Measurements from ENCODE around the gene ERO1B. TPM values are rescaled to one million over a fixed set of nuclear protein-coding genes. Genes with fewer than 3 reads are reported as not detected.

ERO1B gene
- total RNA-seq, 1 donor: 2.9 TPM

DNA sequence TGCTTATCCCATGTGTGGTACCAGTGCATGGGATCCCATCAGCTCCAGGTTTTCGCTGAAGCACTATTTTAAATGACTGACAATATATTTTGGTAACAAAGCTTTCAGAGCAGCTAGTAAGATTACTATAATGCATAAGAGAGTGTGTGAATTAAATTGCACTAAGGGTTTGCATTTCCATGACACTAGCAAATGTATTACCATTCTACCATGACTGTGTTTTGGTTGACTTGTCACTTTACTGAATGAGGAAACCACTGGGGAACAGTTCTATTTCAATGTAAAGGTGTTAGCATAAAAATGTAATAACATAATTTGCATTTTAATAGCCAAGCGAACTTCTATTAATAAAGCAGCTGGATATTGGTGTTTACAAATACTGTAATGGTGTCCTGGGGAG is 31.7 kb upstream of the ERO1B start:
- H3K27me3 ChIP-seq (ENCODE audit: insufficient read depth, low read length): no peaks in the 10 kb centered on the region
- TF ChIP-seq, protein P1, sequence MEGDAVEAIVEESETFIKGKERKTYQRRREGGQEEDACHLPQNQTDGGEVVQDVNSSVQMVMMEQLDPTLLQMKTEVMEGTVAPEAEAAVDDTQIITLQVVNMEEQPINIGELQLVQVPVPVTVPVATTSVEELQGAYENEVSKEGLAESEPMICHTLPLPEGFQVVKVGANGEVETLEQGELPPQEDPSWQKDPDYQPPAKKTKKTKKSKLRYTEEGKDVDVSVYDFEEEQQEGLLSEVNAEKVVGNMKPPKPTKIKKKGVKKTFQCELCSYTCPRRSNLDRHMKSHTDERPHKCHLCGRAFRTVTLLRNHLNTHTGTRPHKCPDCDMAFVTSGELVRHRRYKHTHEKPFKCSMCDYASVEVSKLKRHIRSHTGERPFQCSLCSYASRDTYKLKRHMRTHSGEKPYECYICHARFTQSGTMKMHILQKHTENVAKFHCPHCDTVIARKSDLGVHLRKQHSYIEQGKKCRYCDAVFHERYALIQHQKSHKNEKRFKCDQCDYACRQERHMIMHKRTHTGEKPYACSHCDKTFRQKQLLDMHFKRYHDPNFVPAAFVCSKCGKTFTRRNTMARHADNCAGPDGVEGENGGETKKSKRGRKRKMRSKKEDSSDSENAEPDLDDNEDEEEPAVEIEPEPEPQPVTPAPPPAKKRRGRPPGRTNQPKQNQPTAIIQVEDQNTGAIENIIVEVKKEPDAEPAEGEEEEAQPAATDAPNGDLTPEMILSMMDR (IDR thresholded peaks at IDR 0.05; ENCODE audit: extremely low read depth, low read depth, low read length): no peak
- DNase-seq (ENCODE audit: insufficient read length, low spot score, missing footprints): no peak
- no peak overlapping the region for H2AFZ ChIP-seq (ENCODE audit: low read length)
- H3K9me3 ChIP-seq (ENCODE audit: low read depth, low read length): no peaks in the 10 kb centered on the region
- no peaks in the 10 kb centered on the region for H3K4me1 ChIP-seq (ENCODE audit: insufficient read depth, low read length)
- H4K20me1 ChIP-seq (ENCODE audit: insufficient read depth, low read length): no peaks in the 10 kb centered on the region
- H3K27ac ChIP-seq (ENCODE audit: low read depth, low read length): no peak overlapping the region
- H3K36me3 ChIP-seq (ENCODE audit: insufficient read depth, low read length): no peaks in the 10 kb centered on the region
- H3K4me2 ChIP-seq (ENCODE audit: insufficient read depth, low read length): no peak overlapping the region
- H3K4me3 ChIP-seq (ENCODE audit: insufficient read depth, low read length): no peak overlapping the region
- H3K79me2 ChIP-seq (ENCODE audit: insufficient read depth, low read length): no peaks in the 10 kb centered on the region

DNA sequence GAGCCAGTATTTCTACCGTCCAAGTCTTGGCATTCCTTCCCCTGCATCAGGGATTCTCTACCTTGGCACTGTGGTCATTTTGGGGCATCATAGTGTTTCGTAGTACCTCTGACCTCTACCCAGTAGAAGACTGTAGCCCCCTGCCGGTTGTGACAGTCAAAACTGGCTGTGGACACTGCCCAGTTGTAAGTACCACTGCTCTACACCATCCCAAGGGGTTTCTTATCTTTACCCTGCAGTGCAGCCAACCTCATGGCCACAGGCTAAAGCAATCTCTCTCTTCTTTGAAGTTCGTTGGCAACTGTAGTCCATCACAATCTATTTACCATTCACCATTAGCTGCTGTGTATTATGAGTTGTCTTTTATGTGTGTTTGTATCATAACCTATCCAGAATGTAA is 29.3 kb upstream of the ERO1B start:
- H3K36me3 ChIP-seq (ENCODE audit: insufficient read depth, low read length): no peaks in the 10 kb centered on the region
- no peaks in the 10 kb centered on the region for H3K79me2 ChIP-seq (ENCODE audit: insufficient read depth, low read length)
- H3K4me3 ChIP-seq (ENCODE audit: insufficient read depth, low read length): no peak overlapping the region
- no peaks in the 10 kb centered on the region for H4K20me1 ChIP-seq (ENCODE audit: insufficient read depth, low read length)
- no peak overlapping the region for H3K4me2 ChIP-seq (ENCODE audit: insufficient read depth, low read length)
- TF ChIP-seq, protein P1 (IDR thresholded peaks at IDR 0.05; ENCODE audit: extremely low read depth, low read depth, low read length): no peak
- no peaks in the 10 kb centered on the region for H3K4me1 ChIP-seq (ENCODE audit: insufficient read depth, low read length)
- H3K27ac ChIP-seq (ENCODE audit: low read depth, low read length): no peak overlapping the region
- no peaks in the 10 kb centered on the region for H3K27me3 ChIP-seq (ENCODE audit: insufficient read depth, low read length)
- no peak for DNase-seq (ENCODE audit: insufficient read length, low spot score, missing footprints)
- no peaks in the 10 kb centered on the region for H3K9me3 ChIP-seq (ENCODE audit: low read depth, low read length)
- no peak overlapping the region for H2AFZ ChIP-seq (ENCODE audit: low read length)

DNA sequence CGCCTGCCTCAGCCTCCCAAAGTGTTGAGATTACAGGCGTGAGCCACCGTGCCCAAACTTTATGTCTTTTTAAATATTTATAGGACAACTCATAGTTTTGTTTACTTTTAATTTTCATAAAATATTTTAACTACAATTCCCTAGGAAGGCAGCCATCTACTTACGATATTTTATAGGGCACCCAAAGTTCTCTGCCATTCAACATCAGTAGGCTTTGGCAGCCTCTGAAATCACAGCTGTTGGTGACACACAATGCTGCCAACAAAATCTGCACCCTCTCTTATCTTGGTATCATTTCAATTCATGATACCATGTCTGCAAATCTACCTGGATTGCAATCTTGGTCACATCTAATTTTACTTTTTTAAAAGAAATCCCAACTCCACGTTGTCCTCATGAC is 27.1 kb upstream of the ERO1B start:
- no peak overlapping the region for H3K27ac ChIP-seq (ENCODE audit: low read depth, low read length)
- TF ChIP-seq, protein P1 (IDR thresholded peaks at IDR 0.05; ENCODE audit: extremely low read depth, low read depth, low read length): no peak
- no peaks in the 10 kb centered on the region for H3K36me3 ChIP-seq (ENCODE audit: insufficient read depth, low read length)
- no peaks in the 10 kb centered on the region for H3K27me3 ChIP-seq (ENCODE audit: insufficient read depth, low read length)
- H4K20me1 ChIP-seq (ENCODE audit: insufficient read depth, low read length): no peaks in the 10 kb centered on the region
- no peak overlapping the region for H2AFZ ChIP-seq (ENCODE audit: low read length)
- H3K4me2 ChIP-seq (ENCODE audit: insufficient read depth, low read length): no peak overlapping the region
- no peak for DNase-seq (ENCODE audit: insufficient read length, low spot score, missing footprints)
- H3K4me3 ChIP-seq (ENCODE audit: insufficient read depth, low read length): no peak overlapping the region
- H3K9me3 ChIP-seq (ENCODE audit: low read depth, low read length): no peaks in the 10 kb centered on the region
- no peaks in the 10 kb centered on the region for H3K4me1 ChIP-seq (ENCODE audit: insufficient read depth, low read length)
- no peaks in the 10 kb centered on the region for H3K79me2 ChIP-seq (ENCODE audit: insufficient read depth, low read length)

DNA sequence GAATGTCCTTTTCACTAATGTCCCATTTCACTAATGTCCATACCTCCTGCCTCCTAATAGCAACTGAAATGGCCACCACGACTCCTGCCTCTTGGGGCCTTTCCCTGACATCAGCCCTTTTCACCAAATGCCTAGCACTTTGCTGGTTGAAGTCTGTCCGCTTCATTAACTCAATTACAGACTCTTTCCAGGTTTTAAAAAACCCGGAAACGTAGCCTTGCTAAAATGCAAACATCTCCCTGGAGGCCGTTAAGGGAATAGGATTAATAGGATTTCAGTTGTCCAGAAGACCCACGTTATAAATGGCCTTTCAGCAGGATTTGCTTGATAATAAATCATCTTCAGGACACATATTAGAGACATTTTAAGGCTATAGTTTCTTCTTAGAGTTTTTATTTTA is 25.7 kb upstream of the ERO1B start:
- no peaks in the 10 kb centered on the region for H3K4me1 ChIP-seq (ENCODE audit: insufficient read depth, low read length)
- DNase-seq (ENCODE audit: insufficient read length, low spot score, missing footprints): no peak
- H3K79me2 ChIP-seq (ENCODE audit: insufficient read depth, low read length): no peaks in the 10 kb centered on the region
- no peak overlapping the region for H3K4me2 ChIP-seq (ENCODE audit: insufficient read depth, low read length)
- TF ChIP-seq, protein P1 (IDR thresholded peaks at IDR 0.05; ENCODE audit: extremely low read depth, low read depth, low read length): no peak
- H2AFZ ChIP-seq (ENCODE audit: low read length): no peak overlapping the region
- no peaks in the 10 kb centered on the region for H4K20me1 ChIP-seq (ENCODE audit: insufficient read depth, low read length)
- no peaks in the 10 kb centered on the region for H3K9me3 ChIP-seq (ENCODE audit: low read depth, low read length)
- H3K36me3 ChIP-seq (ENCODE audit: insufficient read depth, low read length): no peaks in the 10 kb centered on the region
- no peak overlapping the region for H3K27ac ChIP-seq (ENCODE audit: low read depth, low read length)
- H3K4me3 ChIP-seq (ENCODE audit: insufficient read depth, low read length): no peak overlapping the region
- no peaks in the 10 kb centered on the region for H3K27me3 ChIP-seq (ENCODE audit: insufficient read depth, low read length)
